HTR-8/SVneo (cell line): Measurements from ENCODE around the gene RAB26.

Source experiments
- DNase-seq: peaks from one replicate; pipeline ENCODE4 v3.0.0; 2011; ENCODE audit warnings: low spot score, mixed read lengths; ENCODE audit not compliant: insufficient read length
- FAIRE-seq: peaks from 2 replicates; lab custom pipeline; 2011; peaks lifted over from hg19 to GRCh38; lab: Jason Lieb, UNC

Gene RAB26

GRCh38 chr16:2174396-2175131, 26.1 kb downstream of the RAB26 start:
- DNase-seq (no peak), FAIRE-seq (no peak)

- FAIRE-seq (no peak), DNase-seq (no peak)
Measured at GRCh38 chr16:2175454-2175853, 27.0 kb downstream of the RAB26 start.

- DNase-seq = no peak
- no peak for FAIRE-seq
Measured at GRCh38 chr16:2176047-2176446, 27.6 kb downstream of the RAB26 start.

GRCh38 chr16:2177101-2177500, 28.7 kb downstream of the RAB26 start:
- no peak for FAIRE-seq
- no peak for DNase-seq

GRCh38 chr16:2177561-2177960, 29.1 kb downstream of the RAB26 start:
- no peak for DNase-seq
- FAIRE-seq = no peak

- no peak for DNase-seq
- FAIRE-seq = no peak
Measured at GRCh38 chr16:2178321-2179106, 30.1 kb downstream of the RAB26 start.

GRCh38 chr16:2179107-2179501, 30.7 kb downstream of the RAB26 start:
- DNase-seq = no peak
- FAIRE-seq = no peak

- no peak for FAIRE-seq
Measured at GRCh38 chr16:2179576-2179975, 31.2 kb downstream of the RAB26 start.

GRCh38 chr16:2180461-2180860, 32.0 kb downstream of the RAB26 start:
- FAIRE-seq (no peak), DNase-seq (no peak)

More at GRCh38 chr16:2179576-2179975, 31.2 kb downstream of the RAB26 start:
- no peak for DNase-seq

- DNase-seq (no peak), FAIRE-seq (no peak)
Measured at GRCh38 chr16:2180962-2181923, 32.8 kb downstream of the RAB26 start.

- no peak for FAIRE-seq
- DNase-seq = no peak
Measured at GRCh38 chr16:2181952-2182351, 33.5 kb downstream of the RAB26 start.

GRCh38 chr16:2183671-2184070, 35.2 kb downstream of the RAB26 start:
- no peak for DNase-seq
- no peak for FAIRE-seq

- no peak for DNase-seq
- FAIRE-seq = peak; percentile 20
Measured at GRCh38 chr16:2184346-2184745, 35.9 kb downstream of the RAB26 start.

GRCh38 chr16:2184962-2185361, 36.5 kb downstream of the RAB26 start:
- DNase-seq (no peak), FAIRE-seq (no peak)

- FAIRE-seq = no peak
- DNase-seq = no peak
Measured at GRCh38 chr16:2186064-2186463, 37.6 kb downstream of the RAB26 start.

- no peak for FAIRE-seq
- DNase-seq = no peak
Measured at GRCh38 chr16:2186505-2186904, 38.1 kb downstream of the RAB26 start.

GRCh38 chr16:2187212-2187611, 38.8 kb downstream of the RAB26 start:
- FAIRE-seq (no peak), DNase-seq (no peak)

GRCh38 chr16:2188395-2188794, 40.0 kb downstream of the RAB26 start:
- FAIRE-seq (no peak), DNase-seq (no peak)

- DNase-seq (no peak), FAIRE-seq (no peak)
Measured at GRCh38 chr16:2189252-2189893, 40.9 kb downstream of the RAB26 start.
